NCI-H1105 treated with DMSO at 0.1 percent for 48 hours (cell line): ENCODE results near the gene IRF4.

Experiments used
- DNase-seq: peaks from one replicate; lab custom pipeline; 2025; lab: John Stamatoyannopoulos, UW

IRF4 gene

GRCh38 chr6:353642-354614 is 37.6 kb upstream of the IRF4 start:
- DNase-seq: no peak

GRCh38 chr6:354631-355280 is 36.8 kb upstream of the IRF4 start:
- DNase-seq: no peak

- no peak for DNase-seq
Measured at GRCh38 chr6:355373-356208, 36.0 kb upstream of the IRF4 start.

GRCh38 chr6:356828-357251 is 34.7 kb upstream of the IRF4 start:
- DNase-seq: no peak

- DNase-seq: no peak
Measured at GRCh38 chr6:357261-357790, 34.2 kb upstream of the IRF4 start.

- DNase-seq: no peak
Measured at GRCh38 chr6:357791-358341, 33.7 kb upstream of the IRF4 start.

- no peak for DNase-seq
Measured at GRCh38 chr6:358432-358831, 33.1 kb upstream of the IRF4 start.

- DNase-seq: no peak
Measured at GRCh38 chr6:358847-359246, 32.7 kb upstream of the IRF4 start.

GRCh38 chr6:359261-360035 is 32.1 kb upstream of the IRF4 start:
- no peak for DNase-seq

- DNase-seq: no peak
Measured at GRCh38 chr6:360349-360748, 31.2 kb upstream of the IRF4 start.

- DNase-seq: no peak
Measured at GRCh38 chr6:360764-361373, 30.7 kb upstream of the IRF4 start.

- DNase-seq: no peak
Measured at GRCh38 chr6:361411-362132, 30.0 kb upstream of the IRF4 start.

GRCh38 chr6:362231-362923 is 29.2 kb upstream of the IRF4 start:
- no peak for DNase-seq

- DNase-seq: no peak
Measured at GRCh38 chr6:362924-363249, 28.7 kb upstream of the IRF4 start.

GRCh38 chr6:363291-363690 is 28.3 kb upstream of the IRF4 start:
- no peak for DNase-seq

GRCh38 chr6:363909-364308 is 27.6 kb upstream of the IRF4 start:
- no peak for DNase-seq

- no peak for DNase-seq
Measured at GRCh38 chr6:364609-365540, 26.7 kb upstream of the IRF4 start.

- no peak for DNase-seq
Measured at GRCh38 chr6:365835-366234, 25.7 kb upstream of the IRF4 start.
